CD4-positive, alpha-beta T cell (primary cell): ENCODE data around the gene ACLY. TPM values are rescaled to one million over a fixed set of nuclear protein-coding genes. Genes with fewer than 3 reads are reported as not detected.

ENCODE experiments used
- ATAC-seq: fragments of 200-7000 bp; cut with Tn5 transposase; one replicate; pipeline ENCODE4 v1.10.0; 2022; ENCODE audit warnings: mild to moderate bottlenecking; ENCODE audit not compliant: poor library complexity
- CTCF ChIA-PET: fragments of 350-600 bp; sonication (Branson Sonifier 250); formaldehyde crosslinking; loops from one replicate; lab custom pipeline; 2021; ENCODE audit warnings: antibody characterized with exemption, inconsistent platforms; lab: Charles Lee
- POLR2A ChIA-PET: fragments of 350-600 bp; sonication (Branson Sonifier 250); formaldehyde crosslinking; loops from one replicate; lab custom pipeline; 2021; ENCODE audit warnings: antibody characterized with exemption, inconsistent platforms; lab: Charles Lee
- DNase-seq, 14 experiments: peaks; one replicate each; pipeline ENCODE4 v3.0.0-alpha.2; 2013 to 2020; ENCODE audit warnings: mixed read lengths in 2 of 14
- H3K27ac ChIP-seq, 2 donors: one replicate each; pipeline versions ENCODE4 v1.5.1 to v1.7.0; 2013; ENCODE audit warnings: low read length in 2 of 2, low read depth in 1 of 2, mild to moderate bottlenecking in 1 of 2
- H3K27me3 ChIP-seq, 2 experiments: 1 replicate in 1 of 2; 2 replicates in 1 of 2; pipeline versions ENCODE4 v1.6.1 to v1.7.0; 2013; ENCODE audit warnings: low read length in 2 of 2, control low read depth in 1 of 2, mild to moderate bottlenecking in 1 of 2, moderate library complexity in 1 of 2; ENCODE audit not compliant: insufficient read depth in 2 of 2, control insufficient read depth in 1 of 2
- H3K36me3 ChIP-seq: one replicate; pipeline ENCODE4 v1.6.1; 2013; ENCODE audit warnings: low read length, control low read depth; ENCODE audit not compliant: insufficient read depth
- H3K4me1 ChIP-seq: one replicate; pipeline ENCODE4 v1.6.1; 2013; ENCODE audit warnings: low read length, control low read depth; ENCODE audit not compliant: insufficient read depth
- H3K4me3 ChIP-seq: one replicate; pipeline ENCODE4 v1.5.1; 2013; ENCODE audit warnings: mild to moderate bottlenecking, low read length, moderate library complexity
- H3K9me3 ChIP-seq, 2 experiments: 1 replicate in 1 of 2; 2 replicates in 1 of 2; pipeline versions ENCODE4 v1.6.1 to v1.7.0; 2013; ENCODE audit warnings: low read length in 2 of 2, mild to moderate bottlenecking in 2 of 2, control low read depth in 1 of 2, moderate library complexity in 1 of 2; ENCODE audit not compliant: control insufficient read depth in 1 of 2, insufficient read depth in 1 of 2
- H3K27ac Mint-ChIP-seq: one replicate; pipeline ENCODE4 v1.8.0; 2020; ENCODE audit warnings: mixed read lengths
- H3K27me3 Mint-ChIP-seq: one replicate; pipeline ENCODE4 v1.8.0; 2021; ENCODE audit warnings: mixed read lengths
- H3K36me3 Mint-ChIP-seq: one replicate; pipeline ENCODE4 v1.8.0; 2021; ENCODE audit warnings: low read depth, mixed read lengths
- H3K4me1 Mint-ChIP-seq: one replicate; pipeline ENCODE4 v1.8.0; 2021; ENCODE audit warnings: low read depth, mixed read lengths
- H3K4me3 Mint-ChIP-seq: one replicate; pipeline ENCODE4 v1.8.0; 2020; ENCODE audit warnings: mild to moderate bottlenecking, mixed read lengths
- H3K9me3 Mint-ChIP-seq: one replicate; pipeline ENCODE4 v1.8.0; 2020; ENCODE audit warnings: mixed read lengths
- intact Hi-C, 2 experiments: fragments of 100-400 bp; cut with DNase I in 1 of 2; cut with micrococcal nuclease in 1 of 2; formaldehyde crosslinking; loops; one replicate each; pipeline versions ENCODE4 v1.15.1 to v1.9.0; 2023 to 2025; cut with DNase I, micrococcal nuclease
- total RNA-seq, 174 experiments: library from RNA in 2 of 174; stranded (reverse) in 2 of 174; gene quantifications; one replicate each; pipeline ENCODE4 v1.2.3 and lab custom pipeline; 2021 to 2026
- TF ChIP-seq, protein P1 (sequence below): fragments of 200-600 bp; IDR thresholded peaks from one replicate; pipeline ENCODE4 v1.8.0; 2022; ENCODE audit warnings: antibody characterized with exemption, mild to moderate bottlenecking

The ACLY gene
- total RNA-seq, 2 experiments from 2014 or later: 25.9 to 28.3 TPM

- peaks cover 32% of the 10 kb centered on the region for H3K36me3 Mint-ChIP-seq
- Histone ChIP-seq H3K36me3 (peaks cover 23% of the 10 kb centered on the region), H3K9me3 (no peaks in the 10 kb centered on the region), H3K4me3 (peak overlapping the region; percentile 47), H3K27ac (no peak overlapping the region), H3K27me3 (no peaks in the 10 kb centered on the region), H3K4me1 (peaks cover 42% of the 10 kb centered on the region)
- intact Hi-C loops: loop anchor here in 1 of 2 experiments (5.0 kb wide), 2 partner anchors 52 to 102 kb away; partner anchors contain the start of genes ACLY and CNP
- no peaks in the 10 kb centered on the region for H3K27me3 Mint-ChIP-seq
- no peak overlapping the region for H3K4me3 Mint-ChIP-seq
- ChIA-PET POLR2A (interaction anchor here (0.6 to 3.8 kb wide), 10 partner anchors 8 to 463 kb away, joined by 3 to 20 read pairs (median 7); partner anchors contain the start of genes ACLY, EIF1, NT5C3B and ODAD4), CTCF (interaction anchor here (1.0 to 3.0 kb wide), 3 partner anchors 54 to 203 kb away, joined by 3 to 15 read pairs (median 5); partner anchors contain the start of genes CNP and P3H4)
- DNase-seq: no peak
- ATAC-seq: peak; percentile 5
- H3K27ac Mint-ChIP-seq: no peak overlapping the region
- TF ChIP-seq, protein P1, sequence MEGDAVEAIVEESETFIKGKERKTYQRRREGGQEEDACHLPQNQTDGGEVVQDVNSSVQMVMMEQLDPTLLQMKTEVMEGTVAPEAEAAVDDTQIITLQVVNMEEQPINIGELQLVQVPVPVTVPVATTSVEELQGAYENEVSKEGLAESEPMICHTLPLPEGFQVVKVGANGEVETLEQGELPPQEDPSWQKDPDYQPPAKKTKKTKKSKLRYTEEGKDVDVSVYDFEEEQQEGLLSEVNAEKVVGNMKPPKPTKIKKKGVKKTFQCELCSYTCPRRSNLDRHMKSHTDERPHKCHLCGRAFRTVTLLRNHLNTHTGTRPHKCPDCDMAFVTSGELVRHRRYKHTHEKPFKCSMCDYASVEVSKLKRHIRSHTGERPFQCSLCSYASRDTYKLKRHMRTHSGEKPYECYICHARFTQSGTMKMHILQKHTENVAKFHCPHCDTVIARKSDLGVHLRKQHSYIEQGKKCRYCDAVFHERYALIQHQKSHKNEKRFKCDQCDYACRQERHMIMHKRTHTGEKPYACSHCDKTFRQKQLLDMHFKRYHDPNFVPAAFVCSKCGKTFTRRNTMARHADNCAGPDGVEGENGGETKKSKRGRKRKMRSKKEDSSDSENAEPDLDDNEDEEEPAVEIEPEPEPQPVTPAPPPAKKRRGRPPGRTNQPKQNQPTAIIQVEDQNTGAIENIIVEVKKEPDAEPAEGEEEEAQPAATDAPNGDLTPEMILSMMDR: no peak
- H3K4me1 Mint-ChIP-seq: peaks cover 15% of the 10 kb centered on the region
- H3K9me3 Mint-ChIP-seq: no peaks in the 10 kb centered on the region
These were observed 53.2 kb downstream of the ACLY start for GRCh38 chr17:41865596-41865893.

DNA sequence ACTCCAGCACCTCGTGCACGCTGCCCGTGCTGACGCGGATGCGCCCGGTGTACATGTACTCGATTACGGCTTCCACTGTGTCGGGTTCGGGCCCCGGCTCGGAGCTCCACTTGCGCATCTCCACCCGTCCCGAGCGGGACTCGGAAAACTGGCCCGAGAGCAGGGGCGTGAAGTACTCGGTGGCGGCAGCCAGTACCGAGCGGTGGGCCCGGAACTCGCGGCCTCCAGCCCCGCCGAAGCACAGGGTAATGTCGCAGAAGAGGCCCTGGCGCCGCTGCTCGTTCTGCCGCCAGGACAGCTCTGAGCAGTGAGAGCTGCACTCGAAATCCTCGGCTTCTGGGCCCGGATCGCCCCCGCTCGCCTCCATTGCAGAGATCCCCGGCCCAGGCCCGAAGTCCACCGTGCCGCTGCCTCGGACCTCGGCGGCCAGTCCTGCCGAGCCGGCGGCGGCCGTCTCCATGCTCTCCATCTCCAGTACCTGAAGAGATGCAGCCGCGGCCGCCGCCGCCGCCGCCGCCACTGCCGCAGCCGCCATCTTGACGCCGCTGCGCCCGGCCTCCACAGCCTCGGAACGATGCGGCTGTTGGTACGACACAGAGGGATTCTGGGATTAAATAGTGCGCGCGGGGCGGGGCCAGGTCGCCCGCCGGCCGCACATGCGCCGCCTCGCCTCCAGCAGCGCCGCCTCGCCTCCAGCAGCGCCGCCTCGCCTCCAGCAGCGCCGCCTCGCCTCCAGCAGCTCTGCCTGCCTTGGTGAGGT lies 53.7 kb downstream of the ACLY start, which contains the start of gene KLHL11:
KLHL11 (minus strand) TSS at position 588 of the 760 bp plus-strand sequence; CDS start at position 535, 53 bp downstream.
- Histone ChIP-seq H3K4me1 (peaks cover 46% of the 10 kb centered on the region), H3K4me3 (peak within 1 kb of the TSS; percentile 95), H3K9me3 (no peaks in the 10 kb centered on the region), H3K36me3 (peaks cover 18% of the 10 kb centered on the region), H3K27me3 (no peaks in the 10 kb centered on the region), H3K27ac (peak within 1 kb of the TSS; percentile 79 to 87)
- TF ChIP-seq, protein P1: no peak
- ATAC-seq (peak; percentile 88), DNase-seq (peak; percentile 79 to 95 (median 84))
- no peaks in the 10 kb centered on the region for H3K9me3 Mint-ChIP-seq
- no peaks in the 10 kb centered on the region for H3K27me3 Mint-ChIP-seq
- H3K4me1 Mint-ChIP-seq: peaks cover 20% of the 10 kb centered on the region
- peaks cover 27% of the 10 kb centered on the region for H3K36me3 Mint-ChIP-seq
- no peak within 1 kb of the TSS for H3K27ac Mint-ChIP-seq
- no peak within 1 kb of the TSS for H3K4me3 Mint-ChIP-seq
- intact Hi-C loops: loop anchor here in 1 of 2 experiments (5.0 kb wide), 2 partner anchors 52 to 102 kb away; partner anchors contain the start of genes ACLY and CNP
- ChIA-PET CTCF (interaction anchor here (1.0 to 3.0 kb wide), 3 partner anchors 54 to 202 kb away, joined by 3 to 15 read pairs (median 5); partner anchors contain the start of genes CNP and P3H4), POLR2A (interaction anchor here (0.6 to 3.8 kb wide), 16 partner anchors 9 to 464 kb away, joined by 3 to 20 read pairs (median 4); partner anchors contain the start of genes ACLY, EIF1, NT5C3B and ODAD4)

GRCh38 chr17:41864498-41864835 lies 54.3 kb downstream of the ACLY start:
- Mint-ChIP-seq H3K4me1 (peaks cover 26% of the 10 kb centered on the region), H3K4me3 (no peak overlapping the region), H3K27ac (no peak overlapping the region), H3K9me3 (no peaks in the 10 kb centered on the region), H3K36me3 (peaks cover 24% of the 10 kb centered on the region), H3K27me3 (no peaks in the 10 kb centered on the region)
- no peaks in the 10 kb centered on the region for H3K9me3 ChIP-seq
- intact Hi-C loops: no loop called here
- H3K27me3 ChIP-seq: no peaks in the 10 kb centered on the region
- peak overlapping the region; percentile 79 to 87 for H3K27ac ChIP-seq
- peak overlapping the region; percentile 95 for H3K4me3 ChIP-seq
- TF ChIP-seq, protein P1: no peak
- ChIA-PET POLR2A (interaction anchor here (0.7 to 3.8 kb wide), 13 partner anchors 8 to 175 kb away, joined by 3 to 20 read pairs (median 5); partner anchors contain the start of genes ACLY, EIF1, NT5C3B and ODAD4), CTCF (interaction anchor here (1.0 to 3.0 kb wide), 3 partner anchors 53 to 202 kb away, joined by 3 to 15 read pairs (median 5); partner anchors contain the start of genes CNP and P3H4)
- H3K4me1 ChIP-seq: peaks cover 48% of the 10 kb centered on the region
- no peak for ATAC-seq
- peaks cover 12% of the 10 kb centered on the region for H3K36me3 ChIP-seq
- DNase-seq: no peak
